ENCODE results near the gene TMEM52. TPM values are rescaled to one million over a fixed set of nuclear protein-coding genes. Genes with fewer than 3 reads are reported as not detected.
"Not testable (repeated sequence)": the region's sequence is repeated elsewhere in the genome, so short reads cannot be mapped to it uniquely, and the experiment has no call there.

TMEM52 gene
- polyA plus RNA-seq, 1 donor from 2014 or later = not detected

- Mint-ChIP-seq H3K4me3 (no peak overlapping the region), H3K36me3 (peaks cover 1% of the 10 kb centered on the region), H3K4me1 (peaks cover 0 to 3% (median 2%) of the 10 kb centered on the region in 3 donors), H3K27me3 (peaks cover 1% of the 10 kb centered on the region), H3K9me3 (no peaks in the 10 kb centered on the region), H3K27ac (peak overlapping the region in 1 of 3 donors; percentile 50)
Observed at GRCh38 chr1:1939296-1940122, 20.4 kb upstream of the TMEM52 start.

DNA sequence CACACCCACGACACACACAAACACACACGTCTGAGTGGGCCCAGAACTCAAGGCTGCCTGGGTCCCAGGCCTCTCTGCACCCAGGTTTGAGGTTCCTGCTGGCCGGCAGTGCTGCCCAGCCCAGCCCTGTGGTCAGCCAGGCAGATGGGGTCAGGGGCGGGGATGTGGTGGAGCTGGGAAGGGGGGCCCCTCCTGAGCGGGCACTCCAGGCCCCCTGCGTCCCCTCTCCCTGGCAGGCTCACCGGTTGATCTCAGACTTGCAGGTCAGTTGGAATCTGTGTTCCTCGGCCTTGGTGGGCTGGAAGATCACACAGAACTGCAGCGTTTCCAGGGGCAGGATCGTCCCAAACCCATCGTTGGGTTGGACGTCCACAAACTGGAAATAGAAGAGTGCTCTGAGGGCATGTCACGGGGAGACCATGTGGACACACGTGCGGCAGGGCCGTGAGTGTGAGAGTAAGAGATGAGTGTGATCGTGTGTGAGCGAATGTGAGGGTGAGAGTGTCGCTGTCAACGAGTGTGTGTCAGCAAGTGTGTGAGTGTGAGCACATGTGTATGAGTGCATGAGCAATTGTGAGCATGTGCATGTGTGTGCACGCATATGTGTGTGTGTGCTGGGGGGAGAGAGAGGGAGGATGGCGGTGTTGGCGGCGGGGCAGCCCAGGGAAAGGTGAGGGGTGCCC lies 19.7 kb upstream of the TMEM52 start:
- Mint-ChIP-seq H3K27me3 (no peaks in the 10 kb centered on the region), H3K4me1 (peaks cover 0 to 3% (median 0%) of the 10 kb centered on the region in 3 donors), H3K4me3 (no peak overlapping the region), H3K9me3 (no peaks in the 10 kb centered on the region), H3K36me3 (peaks cover 1% of the 10 kb centered on the region), H3K27ac (no peak overlapping the region)

- no peaks in the 10 kb centered on the region for H3K9me3 Mint-ChIP-seq
- peaks cover 0 to 3% (median 0%) of the 10 kb centered on the region in 3 donors for H3K4me1 Mint-ChIP-seq
- H3K27ac Mint-ChIP-seq = no peak overlapping the region
- peaks cover 1% of the 10 kb centered on the region for H3K36me3 Mint-ChIP-seq
- no peaks in the 10 kb centered on the region for H3K27me3 Mint-ChIP-seq
- no peak overlapping the region for H3K4me3 Mint-ChIP-seq
Observed at GRCh38 chr1:1938276-1938573, 19.1 kb upstream of the TMEM52 start.

GRCh38 chr1:1937549-1938275 lies 18.6 kb upstream of the TMEM52 start:
- H3K27me3 Mint-ChIP-seq = no peaks in the 10 kb centered on the region
- H3K4me3 Mint-ChIP-seq = no peak overlapping the region
- H3K4me1 Mint-ChIP-seq = peaks cover 0 to 1% (median 0%) of the 10 kb centered on the region in 3 donors
- H3K27ac Mint-ChIP-seq = no peak overlapping the region
- no peaks in the 10 kb centered on the region for H3K9me3 Mint-ChIP-seq
- no peaks in the 10 kb centered on the region for H3K36me3 Mint-ChIP-seq

- Mint-ChIP-seq H3K9me3 (no peaks in the 10 kb centered on the region), H3K27ac (no peak overlapping the region), H3K4me1 (peaks cover 0 to 1% (median 0%) of the 10 kb centered on the region in 3 donors), H3K27me3 (no peaks in the 10 kb centered on the region), H3K36me3 (no peaks in the 10 kb centered on the region), H3K4me3 (no peak overlapping the region)
Observed at GRCh38 chr1:1937061-1937460, 18.0 kb upstream of the TMEM52 start.

DNA sequence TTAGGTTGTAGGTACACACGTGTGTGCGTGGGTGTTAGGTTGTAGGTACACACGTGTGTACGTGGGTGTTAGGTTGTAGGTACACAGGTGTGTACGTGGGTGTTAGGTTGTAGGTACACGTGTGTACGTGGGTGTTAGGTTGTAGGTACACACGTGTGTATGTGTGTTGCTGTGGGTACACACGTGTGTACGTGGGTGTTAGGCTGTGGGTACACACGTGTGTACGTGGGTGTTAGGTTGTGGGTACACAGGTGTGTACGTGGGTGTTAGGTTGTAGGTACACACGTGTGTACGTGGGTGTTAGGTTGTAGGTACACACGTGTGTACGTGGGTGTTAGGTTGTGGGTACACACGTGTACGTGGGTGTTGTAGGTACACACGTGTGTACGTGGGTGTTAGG lies 15.8 kb upstream of the TMEM52 start:
- H3K9me3 Mint-ChIP-seq, H3K4me3 Mint-ChIP-seq, H3K27me3 Mint-ChIP-seq, H3K36me3 Mint-ChIP-seq, H3K4me1 Mint-ChIP-seq, H3K27ac Mint-ChIP-seq: not testable (repeated sequence)

- Mint-ChIP-seq H3K9me3 (no peaks in the 10 kb centered on the region), H3K4me1 (peaks cover 0 to 2% (median 0%) of the 10 kb centered on the region in 3 donors), H3K4me3 (no peak overlapping the region), H3K27ac (no peak overlapping the region), H3K36me3 (no peaks in the 10 kb centered on the region), H3K27me3 (peaks cover 2% of the 10 kb centered on the region)
Observed at GRCh38 chr1:1929639-1930545, 10.8 kb upstream of the TMEM52 start.

GRCh38 chr1:1929102-1929638 lies 10.1 kb upstream of the TMEM52 start:
- Mint-ChIP-seq H3K4me3 (no peak overlapping the region), H3K9me3 (no peaks in the 10 kb centered on the region), H3K27ac (no peak overlapping the region), H3K4me1 (peaks cover 0 to 1% (median 0%) of the 10 kb centered on the region in 3 donors), H3K36me3 (no peaks in the 10 kb centered on the region), H3K27me3 (peaks cover 2% of the 10 kb centered on the region)

GRCh38 chr1:1928231-1929101 lies 9.4 kb upstream of the TMEM52 start:
- Mint-ChIP-seq H3K4me3 (no peak overlapping the region), H3K27me3 (peaks cover 2% of the 10 kb centered on the region), H3K9me3 (no peaks in the 10 kb centered on the region), H3K4me1 (peaks cover 0 to 1% (median 0%) of the 10 kb centered on the region in 3 donors), H3K36me3 (no peaks in the 10 kb centered on the region), H3K27ac (no peak overlapping the region)

GRCh38 chr1:1927751-1928150 lies 8.7 kb upstream of the TMEM52 start:
- peaks cover 0 to 1% (median 0%) of the 10 kb centered on the region in 3 donors for H3K4me1 Mint-ChIP-seq
- no peaks in the 10 kb centered on the region for H3K36me3 Mint-ChIP-seq
- H3K9me3 Mint-ChIP-seq = no peaks in the 10 kb centered on the region
- H3K27ac Mint-ChIP-seq = no peak overlapping the region
- H3K4me3 Mint-ChIP-seq = no peak overlapping the region
- peaks cover 2% of the 10 kb centered on the region for H3K27me3 Mint-ChIP-seq

DNA sequence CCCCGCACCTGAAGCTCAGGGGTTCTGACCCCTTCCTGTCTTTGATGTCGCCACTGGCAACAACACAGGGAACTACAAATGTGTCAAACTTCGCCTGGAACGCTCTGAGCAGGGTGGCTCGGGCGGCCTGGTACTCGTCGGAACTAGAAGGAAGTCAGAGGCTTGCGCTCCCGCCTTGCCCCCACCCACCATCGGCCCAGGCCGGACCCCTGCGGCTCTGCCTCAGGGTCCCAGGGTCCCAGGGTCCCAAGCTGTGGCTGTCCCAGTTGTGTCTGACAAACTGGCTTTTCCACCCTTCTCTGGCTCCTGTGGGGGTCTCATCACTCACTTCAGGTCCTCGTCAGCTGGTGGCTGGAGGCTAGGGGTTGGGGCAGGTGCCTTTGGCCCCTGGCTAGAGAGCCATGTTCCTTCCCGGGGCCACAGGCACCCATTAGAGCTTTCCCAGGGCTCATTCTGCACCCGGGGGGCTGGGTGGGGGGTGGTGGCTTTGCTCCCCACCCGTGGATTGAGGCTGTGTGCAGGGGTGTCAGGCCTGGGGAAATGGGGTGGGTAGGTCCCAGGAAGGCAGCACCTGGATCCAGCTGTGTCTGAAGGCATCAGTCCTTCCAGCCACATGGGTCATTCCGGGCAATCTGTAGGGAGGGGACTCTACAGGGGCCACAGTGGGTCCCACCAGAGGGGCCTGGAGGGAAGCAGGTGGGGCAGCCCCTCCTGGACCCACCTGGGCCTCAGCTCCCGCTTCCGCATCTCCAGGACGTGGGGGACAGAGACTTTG lies 8.0 kb upstream of the TMEM52 start:
- H3K9me3 Mint-ChIP-seq = no peaks in the 10 kb centered on the region
- no peaks in the 10 kb centered on the region for H3K36me3 Mint-ChIP-seq
- H3K27ac Mint-ChIP-seq = no peak overlapping the region
- peaks cover 2% of the 10 kb centered on the region for H3K27me3 Mint-ChIP-seq
- H3K4me1 Mint-ChIP-seq = peaks cover 0 to 1% (median 0%) of the 10 kb centered on the region in 3 donors
- no peak overlapping the region for H3K4me3 Mint-ChIP-seq

GRCh38 chr1:1926346-1926811 lies 7.3 kb upstream of the TMEM52 start:
- Mint-ChIP-seq H3K4me3 (no peak overlapping the region), H3K27me3 (peaks cover 2% of the 10 kb centered on the region), H3K27ac (no peak overlapping the region), H3K4me1 (peaks cover 0 to 1% (median 0%) of the 10 kb centered on the region in 3 donors), H3K9me3 (no peaks in the 10 kb centered on the region), H3K36me3 (no peaks in the 10 kb centered on the region)
